HG03558 (cell line): ENCODE measurements around the gene KRT80.

Source experiments
- ATAC-seq: cut with Tn5 transposase; IDR thresholded peaks from one replicate; pipeline ENCODE4 v1.9.1; 2021; ENCODE audit warnings: moderate number of reproducible peaks; ENCODE audit not compliant: unreplicated experiment; ENCODE audit errors: extremely low read depth

KRT80 gene

DNA sequence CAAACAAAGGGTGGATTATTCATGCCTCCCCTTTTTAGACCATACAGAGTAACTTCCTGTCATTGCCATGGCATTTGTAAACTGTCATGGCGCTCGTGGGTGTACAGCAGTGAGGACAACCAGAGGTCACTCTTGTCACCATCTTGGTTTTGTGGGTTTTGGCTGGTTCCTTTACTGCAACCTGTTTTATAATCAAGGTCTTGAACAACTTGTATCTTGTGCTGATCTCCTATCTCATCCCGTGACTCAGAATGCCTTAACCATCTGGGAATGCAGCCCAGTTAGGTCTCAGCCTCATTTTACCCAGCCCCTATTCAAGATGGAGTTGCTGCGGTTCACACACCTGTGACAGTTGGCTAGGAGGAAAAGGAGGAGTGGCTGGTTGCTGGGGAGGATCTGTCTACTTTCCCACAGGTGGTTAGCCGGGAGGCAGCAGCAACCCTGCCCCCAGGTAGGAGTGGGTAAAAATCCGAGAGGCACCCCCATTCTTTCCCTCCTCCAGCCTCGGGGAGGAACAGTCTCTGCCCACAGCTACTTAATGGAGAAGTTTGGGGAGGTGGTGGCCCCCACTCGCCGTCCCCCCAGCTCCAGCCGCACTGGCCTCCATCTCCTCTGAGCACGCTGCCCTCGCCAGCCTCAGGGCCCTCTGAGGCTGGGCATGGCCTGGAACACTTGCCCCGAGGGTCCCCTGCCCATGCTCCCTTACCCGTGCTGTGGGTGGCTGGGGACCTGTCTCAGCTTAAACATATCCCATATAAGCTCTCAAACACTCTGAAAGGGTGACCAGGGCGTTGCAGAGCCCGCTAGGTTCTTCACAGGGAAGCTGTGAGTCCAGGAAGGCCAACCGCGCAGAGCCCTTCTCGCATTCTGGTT is 70.6 kb downstream of the KRT80 start:
- no peak for ATAC-seq

DNA sequence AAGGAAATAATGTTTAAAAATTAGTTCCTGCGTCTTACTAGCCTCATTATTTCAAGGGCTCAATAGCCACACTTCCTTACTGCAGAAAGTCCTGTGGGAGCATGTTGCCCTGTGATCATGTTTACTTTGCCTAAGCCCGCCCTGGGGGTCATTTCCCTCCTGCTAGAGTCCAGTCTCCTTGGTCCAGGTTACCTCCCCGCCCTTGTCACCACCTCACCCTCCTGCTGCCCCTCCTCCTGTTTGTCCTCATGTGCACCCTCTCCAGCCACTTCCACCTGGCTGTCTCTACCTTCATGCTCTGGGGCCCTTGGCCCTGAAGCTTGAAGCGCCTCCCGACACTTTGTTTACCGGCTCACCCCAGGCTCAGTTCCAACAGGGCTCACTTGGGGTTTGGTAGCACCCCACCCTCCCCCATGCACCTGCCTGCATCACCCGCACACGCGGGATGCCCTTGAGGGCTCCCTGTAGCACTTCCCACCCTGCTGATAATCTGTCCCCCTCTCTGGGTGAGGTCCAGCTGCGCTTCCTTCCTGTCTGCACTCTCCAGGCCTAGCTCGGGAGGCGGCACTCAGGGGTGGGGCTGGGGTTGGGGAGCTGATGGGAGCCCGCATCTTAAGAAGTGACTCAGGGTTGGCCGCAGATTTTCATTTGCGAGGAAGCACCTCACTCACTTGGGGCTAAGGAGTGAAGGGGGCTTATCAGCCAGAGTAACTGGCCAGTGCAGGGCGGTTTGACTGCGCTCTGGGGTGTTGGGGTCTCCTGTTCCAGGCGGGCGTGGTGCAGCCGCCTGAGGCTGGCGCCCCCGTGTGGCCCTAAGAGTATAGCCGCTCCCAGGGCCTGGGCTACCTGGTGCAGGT is 72.2 kb downstream of the KRT80 start:
- no peak for ATAC-seq
